Stimulated activated CD4-positive, alpha-beta T cell treated with anti-CD3 and anti-CD28 coated beads, Interleukin-12 subunit alpha, Interleukin-12 subunit beta, amount 100 ng/mL, for 48 hours (primary cell): ENCODE measurements around the gene HPCAL4.

ENCODE experiments used
- DNase-seq, 3 donors: peaks; one replicate each; pipeline ENCODE4 v3.0.0-alpha.2; 2020; ENCODE audit warnings: low read depth in 2 of 3, low spot score in 1 of 3

Gene HPCAL4

GRCh38 chr1:39701049-39701439 is 9.8 kb upstream of the HPCAL4 start:
- no peak for DNase-seq

DNA sequence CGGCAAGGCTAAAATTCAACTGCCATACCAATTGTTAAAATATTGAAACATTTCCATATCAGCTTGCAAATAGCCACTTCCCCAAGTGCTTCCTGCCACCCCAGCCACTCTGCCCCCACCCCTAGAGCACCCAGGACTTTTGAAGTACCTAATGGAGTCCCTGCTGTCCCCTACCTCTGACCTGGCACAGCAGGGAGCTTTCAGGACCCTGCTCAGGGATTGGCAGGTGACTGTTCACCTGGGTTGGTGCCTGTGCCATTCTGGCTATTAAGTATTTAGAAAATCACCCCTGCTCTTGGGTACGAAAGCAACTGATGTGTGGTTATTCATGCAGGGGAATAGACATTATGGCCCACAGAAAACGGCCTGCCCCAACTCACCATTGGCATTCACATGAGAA is 9.1 kb upstream of the HPCAL4 start:
- no peak for DNase-seq

- DNase-seq = no peak
Measured at GRCh38 chr1:39699419-39699818, 8.2 kb upstream of the HPCAL4 start.

DNA sequence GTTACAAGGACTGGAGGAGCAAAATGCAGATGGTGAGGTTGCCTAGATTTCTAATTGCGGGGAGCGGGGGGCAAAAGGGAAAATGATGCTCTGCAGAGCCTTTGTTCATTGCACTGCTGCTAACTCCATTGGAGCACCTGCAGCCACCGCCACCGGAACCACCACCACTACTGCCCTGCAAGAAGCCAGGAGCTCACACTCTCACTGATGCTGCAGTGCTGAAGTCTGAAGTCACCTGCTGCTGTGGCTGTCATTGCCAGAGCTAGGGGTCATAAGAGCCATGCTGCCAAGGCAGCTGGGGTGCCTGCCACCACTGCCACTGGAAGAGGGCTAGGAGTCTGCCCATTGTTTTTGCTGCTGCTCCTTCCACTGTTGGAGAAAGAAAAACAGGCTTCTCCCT is 7.3 kb upstream of the HPCAL4 start:
- no peak for DNase-seq

- DNase-seq = no peak
Measured at GRCh38 chr1:39696448-39696847, 5.2 kb upstream of the HPCAL4 start.

- DNase-seq = no peak
Measured at GRCh38 chr1:39695016-39695415, 3.8 kb upstream of the HPCAL4 start.

- no peak for DNase-seq
Measured at GRCh38 chr1:39694026-39694425, 2.8 kb upstream of the HPCAL4 start.

DNA sequence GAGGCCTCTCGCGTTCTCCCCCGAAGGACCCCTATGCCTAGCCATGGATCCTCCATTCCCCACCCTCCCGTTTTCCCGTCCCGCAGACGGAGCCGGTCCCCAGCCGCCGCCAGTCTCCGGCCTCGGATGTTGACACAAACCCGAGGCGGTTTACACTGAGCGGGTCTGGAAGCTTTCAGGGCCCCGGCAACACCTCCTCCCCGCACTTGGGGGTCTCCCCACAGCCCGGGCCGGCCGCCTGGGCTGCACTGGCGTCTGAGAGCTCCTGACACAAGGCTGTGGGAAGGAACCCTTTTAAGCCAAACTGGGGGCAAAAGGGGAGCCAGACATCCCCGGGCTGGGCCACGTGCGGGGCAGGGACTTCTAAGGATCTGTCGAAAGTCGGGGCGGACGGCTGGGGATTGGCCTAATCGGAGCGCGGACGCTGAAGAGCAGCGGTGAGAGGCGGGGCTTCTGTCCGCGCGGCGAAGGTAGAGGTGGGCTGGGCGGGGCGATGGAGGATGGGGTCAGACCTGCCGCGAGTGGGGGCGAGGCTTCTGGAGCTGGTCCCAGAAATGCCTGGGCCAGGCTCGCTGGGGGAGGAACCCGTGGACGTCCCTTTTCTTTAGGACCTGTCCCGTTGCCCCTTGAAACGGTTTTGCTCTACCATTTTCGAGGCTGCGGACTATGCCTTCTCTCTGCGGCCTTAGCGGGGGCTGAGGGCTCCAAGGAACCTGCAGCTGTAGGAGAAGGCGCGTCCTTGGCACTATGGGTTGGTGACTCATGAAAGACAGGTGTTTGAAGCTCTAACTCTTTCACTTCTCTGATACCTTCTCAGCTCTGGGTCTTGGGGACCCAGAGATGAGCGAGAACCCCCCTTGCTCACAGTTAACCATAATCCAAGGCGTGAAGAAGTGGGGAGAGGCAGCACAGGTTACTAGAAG is 1.2 kb upstream of the HPCAL4 start:
- no peak for DNase-seq

GRCh38 chr1:39690794-39691382 is 345 bp downstream of the HPCAL4 start:
- no peak for DNase-seq

GRCh38 chr1:39690225-39690624 is 1.0 kb downstream of the HPCAL4 start:
- DNase-seq = no peak

GRCh38 chr1:39689635-39690034 is 1.6 kb downstream of the HPCAL4 start:
- no peak for DNase-seq

GRCh38 chr1:39689214-39689613 is 2.0 kb downstream of the HPCAL4 start:
- no peak for DNase-seq

GRCh38 chr1:39688706-39689105 is 2.5 kb downstream of the HPCAL4 start:
- no peak for DNase-seq

DNA sequence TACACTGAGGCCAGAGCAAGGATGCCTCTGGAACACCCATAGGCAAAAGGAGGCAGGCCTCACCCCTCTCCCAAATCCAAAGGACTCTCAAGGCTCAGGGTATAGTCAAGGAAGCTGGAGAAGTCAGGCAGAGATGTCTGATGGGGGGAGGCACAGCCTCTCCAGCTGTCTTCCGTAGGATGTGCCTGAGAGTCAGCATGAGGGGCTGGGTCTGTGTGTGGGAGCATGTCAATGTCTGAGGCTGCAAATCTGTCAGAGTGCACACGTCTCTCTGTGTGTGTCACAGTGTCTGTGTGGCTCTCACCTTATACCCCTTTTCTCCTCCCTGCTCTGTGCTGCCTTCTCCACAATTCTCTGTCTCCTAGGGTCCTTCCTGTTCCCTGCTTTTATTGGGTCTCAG is 4.0 kb downstream of the HPCAL4 start:
- no peak for DNase-seq

DNA sequence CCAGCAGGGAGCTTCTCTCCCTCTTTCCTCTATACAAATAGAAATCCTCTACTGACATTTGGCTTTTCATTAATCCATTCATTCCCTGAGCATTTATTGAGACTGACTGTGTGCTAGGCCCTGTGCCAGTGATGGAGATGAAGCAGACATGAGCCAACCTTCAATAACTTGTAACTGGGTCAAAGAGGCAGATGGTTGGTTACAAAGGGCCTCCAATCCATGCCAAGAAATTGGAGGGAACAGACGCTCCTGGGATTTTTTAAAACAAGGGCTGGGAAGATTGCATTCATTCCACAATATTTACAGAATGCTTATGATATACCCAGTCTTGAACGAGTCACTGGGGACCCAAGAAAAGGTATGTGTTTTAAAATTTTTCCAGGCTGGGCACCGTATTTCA is 6.2 kb downstream of the HPCAL4 start:
- no peak for DNase-seq

DNA sequence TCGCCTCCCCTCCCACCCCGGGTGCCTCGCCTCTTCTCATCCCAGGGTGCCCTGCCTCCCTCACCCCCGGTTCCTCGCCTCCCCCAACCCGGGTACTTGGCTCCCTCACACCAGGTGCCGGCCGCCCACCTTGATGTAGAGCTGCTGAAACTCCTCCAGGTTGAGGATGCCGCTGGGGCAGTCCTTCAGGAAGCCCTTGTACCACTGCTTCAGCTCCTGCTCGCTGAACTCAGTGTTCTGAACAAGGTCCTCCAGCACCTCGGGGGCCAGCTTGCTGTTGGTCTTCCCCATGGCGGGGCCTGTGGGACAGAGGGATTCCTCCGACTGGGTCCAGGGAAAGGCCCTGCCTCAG is 6.9 kb downstream of the HPCAL4 start:
- no peak for DNase-seq

GRCh38 chr1:39683591-39684312 is 7.5 kb downstream of the HPCAL4 start:
- no peak for DNase-seq

DNA sequence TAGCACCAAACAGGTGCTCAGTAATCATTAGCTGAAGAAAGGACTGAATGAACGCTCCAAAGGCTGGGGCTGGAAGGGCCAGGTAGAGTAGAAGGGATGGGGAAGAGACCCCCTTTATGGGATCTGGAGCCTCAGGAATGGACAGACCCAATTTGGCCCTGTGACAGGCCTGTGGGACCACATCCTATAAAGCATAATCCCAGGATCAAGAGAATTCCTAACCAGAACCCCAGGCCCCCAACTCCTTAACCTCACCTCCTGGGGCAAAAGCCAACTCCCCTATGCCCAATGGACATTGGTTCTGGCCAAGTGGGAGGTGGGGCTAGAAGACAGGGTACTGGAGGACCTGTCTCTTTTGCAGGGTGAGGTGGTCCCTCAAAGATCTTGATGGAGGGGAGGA is 9.2 kb downstream of the HPCAL4 start:
- no peak for DNase-seq

DNA sequence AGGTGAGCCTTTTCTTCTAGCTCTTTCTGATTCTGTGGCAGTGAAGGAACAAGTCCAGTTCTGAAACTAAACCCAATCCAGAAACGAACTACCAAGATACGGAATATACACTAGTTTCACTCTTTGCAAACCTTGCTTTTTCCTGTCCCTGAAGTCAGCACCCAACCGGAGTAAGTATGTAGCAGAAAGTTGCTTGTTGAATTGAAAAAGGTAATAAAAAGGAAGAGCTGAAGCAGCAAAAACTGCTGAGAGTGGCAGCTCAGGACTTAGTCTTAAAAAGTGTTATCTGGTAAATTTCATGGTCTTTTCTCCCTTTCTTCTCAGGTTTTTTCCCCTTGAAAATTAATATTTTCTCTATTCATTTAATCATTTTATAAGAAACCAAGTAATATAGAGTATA is 9.9 kb downstream of the HPCAL4 start:
- DNase-seq = no peak

- no peak for DNase-seq
Measured at GRCh38 chr1:39680751-39681150, 10.5 kb downstream of the HPCAL4 start.

GRCh38 chr1:39679821-39680220 is 11.4 kb downstream of the HPCAL4 start:
- no peak for DNase-seq

DNA sequence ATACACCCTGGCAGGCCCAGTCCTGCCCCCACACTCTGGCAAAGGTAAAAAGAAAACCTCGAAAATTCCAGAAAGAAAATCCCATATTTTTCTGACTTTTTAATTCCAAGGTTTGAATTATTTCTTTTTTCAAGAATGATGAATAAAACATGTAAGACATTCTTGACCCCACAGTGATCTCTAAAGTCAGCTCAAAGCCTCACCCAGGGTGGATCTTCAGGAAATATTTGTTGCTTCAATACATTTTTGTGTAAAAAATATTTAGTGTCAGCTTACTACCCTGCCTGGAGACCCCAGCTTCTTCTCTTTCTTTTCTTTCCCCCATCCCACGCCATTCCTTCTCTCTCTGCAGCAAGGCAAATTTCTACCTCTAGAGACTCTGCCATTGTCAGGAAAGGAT is 12.3 kb downstream of the HPCAL4 start:
- DNase-seq = no peak
